ENCODE results near the gene SERINC4.
"Not testable (repeated sequence)": the region's sequence is repeated elsewhere in the genome, so short reads cannot be mapped to it uniquely, and the experiment has no call there.

The SERINC4 gene

DNA sequence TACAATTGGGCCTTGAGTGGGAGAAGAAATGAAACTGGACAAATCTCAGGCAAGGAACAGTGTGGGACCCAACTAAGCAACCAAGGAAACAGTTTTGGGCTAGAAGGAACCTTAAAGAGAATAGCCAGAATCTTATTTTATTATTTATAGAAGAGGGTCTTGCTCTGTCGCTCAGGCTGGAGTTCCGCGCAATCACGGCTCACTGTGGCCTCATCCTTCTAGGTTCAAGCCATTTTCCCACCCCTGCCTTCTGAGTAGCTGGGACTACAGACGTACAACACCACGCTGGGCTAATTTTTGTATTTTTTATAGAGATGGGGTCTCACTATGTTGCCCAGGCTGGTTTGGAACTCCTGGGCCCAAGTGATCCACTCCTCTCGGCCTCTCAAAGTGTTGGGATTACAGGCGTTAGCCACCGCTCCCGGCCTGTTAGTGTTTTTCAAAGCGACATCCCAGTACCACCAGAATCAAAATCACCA is 26.0 kb upstream of the SERINC4 start:
- peak overlapping the region; percentile 76; the same call in 1 of the 2 replicates for H3K4me3 ChIP-seq (ENCODE audit: low read depth, low read length)
- TF ChIP-seq, protein P1, sequence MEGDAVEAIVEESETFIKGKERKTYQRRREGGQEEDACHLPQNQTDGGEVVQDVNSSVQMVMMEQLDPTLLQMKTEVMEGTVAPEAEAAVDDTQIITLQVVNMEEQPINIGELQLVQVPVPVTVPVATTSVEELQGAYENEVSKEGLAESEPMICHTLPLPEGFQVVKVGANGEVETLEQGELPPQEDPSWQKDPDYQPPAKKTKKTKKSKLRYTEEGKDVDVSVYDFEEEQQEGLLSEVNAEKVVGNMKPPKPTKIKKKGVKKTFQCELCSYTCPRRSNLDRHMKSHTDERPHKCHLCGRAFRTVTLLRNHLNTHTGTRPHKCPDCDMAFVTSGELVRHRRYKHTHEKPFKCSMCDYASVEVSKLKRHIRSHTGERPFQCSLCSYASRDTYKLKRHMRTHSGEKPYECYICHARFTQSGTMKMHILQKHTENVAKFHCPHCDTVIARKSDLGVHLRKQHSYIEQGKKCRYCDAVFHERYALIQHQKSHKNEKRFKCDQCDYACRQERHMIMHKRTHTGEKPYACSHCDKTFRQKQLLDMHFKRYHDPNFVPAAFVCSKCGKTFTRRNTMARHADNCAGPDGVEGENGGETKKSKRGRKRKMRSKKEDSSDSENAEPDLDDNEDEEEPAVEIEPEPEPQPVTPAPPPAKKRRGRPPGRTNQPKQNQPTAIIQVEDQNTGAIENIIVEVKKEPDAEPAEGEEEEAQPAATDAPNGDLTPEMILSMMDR (IDR thresholded peaks at IDR 0.05; ENCODE audit: low read depth, low read length, missing control alignments), result no peak
- DNase-seq (ENCODE audit: low read depth), result no peak

DNA sequence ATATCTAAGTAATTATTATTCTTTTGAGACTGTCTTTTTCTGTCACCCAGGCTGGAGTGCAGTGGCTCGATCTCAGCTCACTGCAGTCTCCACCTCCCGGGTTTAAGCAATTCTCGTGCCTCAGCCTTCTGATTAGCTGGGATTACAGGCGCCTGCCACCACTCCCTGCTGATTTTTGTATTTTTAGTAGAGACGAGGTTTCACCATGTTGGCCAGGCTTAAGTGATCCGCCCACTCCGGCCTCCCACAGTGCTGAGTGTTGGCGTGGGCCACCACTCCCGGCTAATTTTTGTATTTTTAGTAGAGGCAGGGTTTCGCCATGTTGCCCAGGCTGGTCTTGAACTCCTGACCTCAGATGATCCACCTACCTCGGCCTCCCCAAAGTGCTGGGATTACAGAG is 25.3 kb upstream of the SERINC4 start:
- DNase-seq (ENCODE audit: low read depth), result not testable (repeated sequence)

DNA sequence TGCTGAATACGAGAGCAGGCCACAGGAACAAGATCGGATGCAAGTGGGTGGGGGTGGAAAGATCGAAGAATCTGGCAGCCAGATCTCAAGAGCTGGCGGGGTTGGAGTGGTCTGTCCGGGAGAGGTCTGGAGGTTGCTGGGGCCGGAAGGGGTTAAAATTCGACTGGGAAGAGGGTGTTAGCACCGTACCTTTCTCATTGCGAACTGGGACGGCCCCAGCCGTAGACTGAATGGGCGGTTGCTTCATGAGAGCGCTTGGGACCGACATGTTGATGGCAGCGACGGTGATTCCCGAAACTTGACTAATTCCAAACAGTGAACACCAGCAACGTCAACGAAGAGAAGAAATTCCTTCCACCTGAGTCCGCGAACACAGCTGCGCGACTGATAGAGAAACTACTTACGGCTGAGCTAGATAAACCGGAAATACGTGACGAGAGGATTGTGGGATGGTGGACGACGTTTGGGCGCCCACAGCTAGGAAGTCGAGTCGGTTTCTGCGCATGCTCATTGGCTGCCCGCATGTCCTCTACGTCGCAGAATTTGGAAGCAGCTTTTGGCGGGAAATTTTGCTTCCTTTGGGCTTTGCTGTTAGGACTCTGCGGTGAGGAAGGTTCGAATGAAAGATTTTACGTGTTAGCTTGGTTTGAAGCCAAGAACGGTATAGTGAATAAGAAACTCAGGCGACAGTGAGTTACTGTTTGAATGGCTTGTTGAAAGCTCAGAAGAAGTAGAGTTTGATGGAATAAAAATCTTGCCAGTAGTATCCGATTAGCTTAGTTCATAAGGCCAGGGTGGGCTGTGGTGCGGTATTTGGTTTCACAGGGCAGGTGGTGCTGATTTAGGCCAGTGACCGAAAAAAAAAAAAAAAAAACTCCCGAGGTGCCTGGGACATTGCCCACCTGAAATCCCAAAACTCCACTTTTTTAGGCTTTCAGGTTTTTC is 24.6 kb upstream of the SERINC4 start, which contains the start of gene MFAP1:
TSS of gene MFAP1 (minus strand) at position 389 of the 945 bp plus-strand sequence. CDS start at position 268, 121 bp downstream.
- DNase-seq (ENCODE audit: low read depth), result peak; percentile 96
- TF ChIP-seq, protein P1 (IDR thresholded peaks at IDR 0.05; ENCODE audit: low read depth, low read length, missing control alignments), result no peak
- H3K4me3 ChIP-seq (ENCODE audit: low read depth, low read length), result peak within 1 kb of the TSS; percentile 100

More for the DNA sequence above, 25.3 kb upstream of the SERINC4 start:
- H3K4me3 ChIP-seq (ENCODE audit: low read depth, low read length), result not testable (repeated sequence)

DNA sequence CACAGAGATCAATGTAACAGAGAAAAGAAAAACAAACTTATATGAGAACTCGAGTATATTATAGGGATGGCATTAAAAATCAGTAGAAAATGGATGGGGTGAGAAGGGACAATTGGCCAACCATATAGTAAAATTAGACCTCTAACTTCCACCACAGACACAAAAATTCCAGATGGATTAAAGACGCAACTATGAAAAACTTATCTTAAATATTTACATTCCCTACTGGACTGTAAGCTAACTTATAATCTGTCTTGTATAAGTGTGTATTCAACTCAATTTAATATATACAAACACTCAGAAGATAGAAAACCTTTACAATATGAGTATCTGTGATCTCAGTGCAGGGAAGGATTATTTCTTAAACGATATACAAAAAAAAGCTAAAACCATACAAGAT is 21.5 kb upstream of the SERINC4 start:
- TF ChIP-seq, protein P1 (IDR thresholded peaks at IDR 0.05; ENCODE audit: low read depth, low read length, missing control alignments), result no peak
- DNase-seq (ENCODE audit: low read depth), result no peak
- no peak overlapping the region for H3K4me3 ChIP-seq (ENCODE audit: low read depth, low read length)

DNA sequence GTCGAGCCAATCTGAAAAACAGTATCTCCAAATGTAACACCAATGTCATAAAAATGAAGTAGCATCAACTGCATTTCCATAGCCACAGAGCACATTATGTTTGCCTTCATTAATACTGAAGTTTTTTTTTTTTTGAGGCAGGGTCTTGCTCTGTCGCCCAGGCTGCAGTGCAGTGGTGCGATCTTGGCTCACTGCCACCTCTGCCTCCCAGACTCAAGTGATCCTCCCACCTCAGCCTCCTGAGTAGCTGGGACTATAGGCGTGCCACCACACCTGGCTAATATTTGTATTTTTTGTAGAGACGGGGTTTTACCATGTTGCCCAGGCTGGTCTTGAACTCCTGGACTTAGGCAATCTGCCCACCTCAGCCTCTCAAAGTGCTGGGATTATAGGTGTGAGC is 15.0 kb upstream of the SERINC4 start:
- not testable (repeated sequence) for DNase-seq (ENCODE audit: low read depth); H3K4me3 ChIP-seq (ENCODE audit: low read depth, low read length)

DNA sequence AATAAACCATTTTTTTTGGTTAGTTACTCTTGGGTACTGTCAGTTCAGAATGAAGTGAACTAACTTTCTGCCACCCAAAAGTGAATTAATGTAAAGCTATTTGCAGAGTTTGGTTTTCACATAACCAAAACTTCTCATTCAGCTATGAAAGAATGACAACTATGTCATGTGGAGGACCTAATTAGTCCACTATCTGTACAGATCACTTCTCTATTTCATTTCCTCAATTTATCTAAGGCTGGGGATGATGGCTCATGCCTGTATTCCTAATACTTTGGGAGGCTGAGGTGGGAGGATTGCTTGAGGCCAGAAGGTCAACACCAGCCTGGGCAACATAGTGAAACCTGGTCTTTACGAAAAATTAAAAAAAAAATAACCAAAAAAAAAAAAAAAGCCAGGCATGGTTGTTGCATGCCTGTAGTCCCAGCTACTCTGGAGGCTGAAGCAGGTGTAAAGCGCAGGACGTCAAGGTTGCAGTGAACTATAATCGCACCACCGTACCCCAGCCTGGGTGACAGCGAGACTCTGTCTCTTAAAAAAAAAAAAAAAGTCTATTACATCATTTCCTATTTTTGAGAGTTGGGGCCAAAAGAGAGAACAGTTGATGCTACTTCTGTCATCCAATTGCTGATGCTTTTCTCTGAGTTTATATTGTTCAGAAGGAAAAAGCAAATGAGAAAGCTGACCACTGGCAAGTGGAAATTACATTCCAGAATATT is 9.1 kb upstream of the SERINC4 start:
- H3K4me3 ChIP-seq (ENCODE audit: low read depth, low read length), result no peak overlapping the region
- no peak for DNase-seq (ENCODE audit: low read depth)
- TF ChIP-seq, protein P1 (IDR thresholded peaks at IDR 0.05; ENCODE audit: low read depth, low read length, missing control alignments), result no peak

DNA sequence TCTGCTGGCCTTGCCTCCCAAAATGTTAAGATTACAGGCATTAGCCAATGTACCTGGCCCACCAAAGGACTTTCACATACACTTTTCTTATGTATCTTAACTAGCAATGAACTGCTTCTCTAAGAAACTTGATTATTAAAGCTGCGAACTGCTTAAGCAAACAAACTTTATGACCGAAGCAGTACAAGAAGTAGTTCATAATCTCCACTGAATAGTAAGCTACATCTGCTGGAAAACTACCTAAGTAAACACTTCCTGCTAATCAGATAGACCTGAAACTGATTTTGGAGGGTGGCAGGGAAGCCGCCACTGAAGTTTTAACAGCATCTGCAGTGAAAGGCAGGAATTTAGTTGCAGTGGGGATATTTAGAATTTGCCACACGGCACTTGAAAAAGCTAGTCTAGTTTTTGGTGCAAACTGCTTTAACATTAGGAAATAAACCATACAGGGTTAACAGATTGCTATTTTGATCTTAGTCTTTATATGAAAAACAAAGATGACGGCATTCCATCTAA is 8.5 kb upstream of the SERINC4 start:
- TF ChIP-seq, protein P1 (IDR thresholded peaks at IDR 0.05; ENCODE audit: low read depth, low read length, missing control alignments), result no peak
- no peak for DNase-seq (ENCODE audit: low read depth)
- no peak overlapping the region for H3K4me3 ChIP-seq (ENCODE audit: low read depth, low read length)

DNA sequence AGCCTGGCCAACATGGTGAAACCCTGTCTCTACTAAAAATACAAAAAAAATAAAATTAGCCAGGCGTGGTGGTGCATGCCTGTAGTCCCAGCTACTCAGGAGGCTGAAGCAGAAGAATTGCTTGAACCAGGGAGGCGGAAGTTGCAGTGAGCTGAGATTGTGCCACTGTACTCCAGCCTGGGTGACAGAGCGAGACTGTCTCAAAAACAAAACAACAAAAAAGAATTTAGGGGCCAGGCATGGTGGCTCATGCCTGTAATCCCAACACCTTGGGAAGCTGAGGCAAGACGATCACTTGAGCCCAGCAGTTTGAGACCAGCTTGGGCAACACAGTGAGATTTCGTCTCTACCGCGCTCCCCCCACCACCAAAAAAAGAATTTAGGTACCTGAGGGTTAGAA is 2.7 kb upstream of the SERINC4 start:
- not testable (repeated sequence) for H3K4me3 ChIP-seq (ENCODE audit: low read depth, low read length); DNase-seq (ENCODE audit: low read depth)
